ENCODE results near the gene DNM2.
"Not testable (repeated sequence)": the region's sequence is repeated elsewhere in the genome, so short reads cannot be mapped to it uniquely, and the experiment has no call there.

DNM2 gene

DNA sequence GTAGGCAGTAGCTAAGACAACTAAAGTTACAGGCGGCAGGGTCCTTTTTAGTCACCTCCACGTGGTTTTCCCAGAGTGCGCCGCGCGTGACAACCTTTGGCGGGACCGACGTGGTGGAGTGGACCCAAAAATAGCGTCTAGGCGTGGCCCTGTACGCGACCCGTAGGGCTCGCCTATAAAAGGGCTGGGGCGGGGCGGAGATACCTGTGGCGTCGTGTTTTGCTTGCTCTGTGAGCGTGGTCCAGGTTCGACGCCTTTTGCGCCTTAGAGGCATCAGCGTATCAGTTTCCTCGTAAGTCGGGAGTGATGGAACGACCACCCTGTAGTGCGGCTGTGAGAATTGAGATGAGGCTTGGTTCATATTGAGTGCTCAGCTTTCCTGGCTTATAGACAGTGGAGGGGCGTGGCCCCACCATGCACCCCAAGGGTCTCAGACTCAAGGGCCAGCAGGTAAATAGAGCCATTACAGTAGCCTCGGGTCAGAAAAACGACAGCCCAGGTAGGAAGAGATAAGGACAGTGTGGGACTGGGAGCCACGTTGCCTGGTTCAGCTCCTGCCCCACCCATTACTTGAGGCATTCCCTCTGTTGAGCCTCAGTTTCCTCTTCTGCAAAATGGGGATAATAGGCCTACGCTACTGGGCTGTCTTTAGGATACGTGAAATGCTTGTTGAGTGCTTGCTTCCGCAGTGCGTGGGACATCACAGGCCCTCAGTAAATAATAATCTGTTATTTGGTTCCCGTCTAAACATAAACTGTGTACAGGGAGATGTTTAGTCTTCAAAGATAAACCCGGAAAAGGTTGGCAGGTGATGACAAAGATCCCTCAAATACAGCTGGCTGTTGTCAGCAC lies 118.8 kb downstream of the DNM2 start:
- H3K4me3 ChIP-seq (ENCODE audit: control insufficient read depth, low read depth, low read length) = peak overlapping the region; percentile 84
- TF ChIP-seq, protein P1, sequence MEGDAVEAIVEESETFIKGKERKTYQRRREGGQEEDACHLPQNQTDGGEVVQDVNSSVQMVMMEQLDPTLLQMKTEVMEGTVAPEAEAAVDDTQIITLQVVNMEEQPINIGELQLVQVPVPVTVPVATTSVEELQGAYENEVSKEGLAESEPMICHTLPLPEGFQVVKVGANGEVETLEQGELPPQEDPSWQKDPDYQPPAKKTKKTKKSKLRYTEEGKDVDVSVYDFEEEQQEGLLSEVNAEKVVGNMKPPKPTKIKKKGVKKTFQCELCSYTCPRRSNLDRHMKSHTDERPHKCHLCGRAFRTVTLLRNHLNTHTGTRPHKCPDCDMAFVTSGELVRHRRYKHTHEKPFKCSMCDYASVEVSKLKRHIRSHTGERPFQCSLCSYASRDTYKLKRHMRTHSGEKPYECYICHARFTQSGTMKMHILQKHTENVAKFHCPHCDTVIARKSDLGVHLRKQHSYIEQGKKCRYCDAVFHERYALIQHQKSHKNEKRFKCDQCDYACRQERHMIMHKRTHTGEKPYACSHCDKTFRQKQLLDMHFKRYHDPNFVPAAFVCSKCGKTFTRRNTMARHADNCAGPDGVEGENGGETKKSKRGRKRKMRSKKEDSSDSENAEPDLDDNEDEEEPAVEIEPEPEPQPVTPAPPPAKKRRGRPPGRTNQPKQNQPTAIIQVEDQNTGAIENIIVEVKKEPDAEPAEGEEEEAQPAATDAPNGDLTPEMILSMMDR (IDR thresholded peaks at IDR 0.05; ENCODE audit: control insufficient read depth, insufficient read depth, low read depth, low read length, missing control alignments) = no peak
- no peak for DNase-seq (ENCODE audit: low read depth)

DNA sequence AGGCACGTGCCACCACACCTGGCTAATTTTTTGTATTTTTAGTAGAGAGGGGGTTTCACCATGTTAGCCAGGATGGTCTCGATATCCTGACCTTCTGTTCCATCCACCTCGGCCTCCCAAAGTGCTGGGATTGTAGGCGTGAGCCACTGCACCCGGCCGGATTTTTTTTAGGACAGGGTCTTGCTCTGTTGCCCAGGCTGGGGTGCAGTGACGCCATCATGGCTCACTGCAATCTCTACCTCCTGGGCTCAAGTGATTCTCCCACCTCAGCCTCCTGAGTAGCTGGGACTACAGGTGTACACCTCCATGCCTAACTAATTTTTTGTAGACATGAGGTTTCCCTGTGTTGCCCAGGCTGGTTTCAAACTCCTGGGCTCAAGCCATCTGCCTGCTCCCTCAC lies 119.8 kb downstream of the DNM2 start:
- DNase-seq (ENCODE audit: low read depth); H3K4me3 ChIP-seq (ENCODE audit: control insufficient read depth, low read depth, low read length): not testable (repeated sequence)

DNA sequence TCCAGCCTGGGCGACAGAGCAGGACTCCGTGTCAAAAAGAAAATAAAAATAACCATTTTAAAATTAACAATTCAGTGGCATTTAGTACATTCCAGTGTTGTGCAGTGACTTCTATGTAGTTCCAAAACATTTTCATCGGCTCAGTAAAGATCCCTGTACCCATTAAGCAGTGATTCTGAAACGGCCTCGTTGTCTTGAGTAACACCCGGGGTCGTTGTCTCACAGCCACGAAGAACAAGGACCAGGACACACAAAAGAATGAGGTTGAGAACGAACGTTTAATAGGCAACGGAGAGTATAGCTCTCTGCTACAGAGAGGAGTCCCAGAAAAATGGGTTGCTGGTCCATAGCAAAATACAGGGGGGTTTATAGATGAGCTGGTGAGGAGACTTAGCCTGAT lies 120.5 kb downstream of the DNM2 start:
- TF ChIP-seq, protein P1 (IDR thresholded peaks at IDR 0.05; ENCODE audit: control insufficient read depth, insufficient read depth, low read depth, low read length, missing control alignments) = no peak
- H3K4me3 ChIP-seq (ENCODE audit: control insufficient read depth, low read depth, low read length) = no peak overlapping the region
- no peak for DNase-seq (ENCODE audit: low read depth)

DNA sequence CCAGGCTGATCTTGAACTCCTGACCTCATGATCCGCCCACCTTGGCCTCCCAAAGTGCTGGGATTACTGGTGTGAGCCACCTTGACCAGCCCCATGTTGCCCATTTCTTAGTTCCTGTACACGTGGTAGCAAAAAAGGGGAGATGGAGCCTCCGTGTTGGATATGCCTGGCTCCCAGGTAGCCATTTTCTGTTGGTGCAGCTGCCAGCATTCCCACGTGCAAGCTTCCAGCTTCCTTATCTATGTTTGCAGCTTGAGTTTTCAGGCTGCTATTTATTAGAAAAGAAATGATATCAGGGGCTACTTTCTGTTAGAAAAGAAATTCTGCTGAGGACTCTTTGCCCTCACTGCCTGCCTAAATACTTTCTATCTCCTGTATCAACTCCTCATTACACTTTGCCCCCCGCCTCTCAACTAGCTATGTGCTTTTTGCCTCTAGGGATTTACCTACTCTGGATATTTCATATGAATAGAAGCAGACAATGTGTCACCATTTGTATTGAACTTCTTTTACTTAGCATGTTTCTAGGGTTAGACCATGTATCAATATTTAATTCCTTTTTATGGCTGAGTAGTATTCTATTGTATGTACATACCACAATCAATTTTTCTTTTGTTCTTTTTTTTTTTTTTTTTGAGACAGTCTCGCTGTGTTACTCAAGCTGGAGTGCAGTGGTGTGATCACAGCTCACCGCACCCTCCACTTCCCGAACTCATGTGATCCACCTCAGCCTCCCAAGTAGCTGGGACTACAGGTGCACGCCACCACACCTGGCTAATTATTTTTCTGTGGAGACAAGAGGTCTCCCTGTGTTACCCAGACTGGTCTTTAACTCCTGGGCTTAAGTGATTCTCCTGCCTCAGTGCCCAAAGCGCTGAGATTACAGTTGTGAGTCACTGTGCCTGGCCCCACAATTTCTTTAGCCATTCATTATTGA lies 121.5 kb downstream of the DNM2 start:
- H3K4me3 ChIP-seq (ENCODE audit: control insufficient read depth, low read depth, low read length) = no peak overlapping the region
- DNase-seq (ENCODE audit: low read depth) = no peak
- TF ChIP-seq, protein P1 (IDR thresholded peaks at IDR 0.05; ENCODE audit: control insufficient read depth, insufficient read depth, low read depth, low read length, missing control alignments) = no peak

DNA sequence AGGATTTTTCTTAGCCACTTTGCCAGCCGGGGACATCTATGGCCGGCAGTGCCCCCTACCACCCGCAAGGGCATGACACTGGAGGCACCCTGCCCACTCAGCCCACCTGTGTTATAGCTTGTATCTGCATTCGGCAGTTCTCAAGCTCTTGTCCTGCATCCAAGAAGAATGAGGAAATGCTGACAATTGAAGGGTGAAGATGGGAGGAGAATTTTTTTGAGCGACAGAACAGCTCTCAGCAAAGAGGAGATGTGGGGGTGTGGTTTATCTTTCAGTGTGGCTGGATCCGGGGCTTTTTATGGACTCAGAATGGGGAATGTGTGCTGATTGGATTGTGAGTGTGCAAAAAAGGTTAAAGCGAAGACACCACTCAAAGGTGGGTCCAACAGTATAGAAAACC lies 124.9 kb downstream of the DNM2 start:
- DNase-seq (ENCODE audit: low read depth) = no peak
- TF ChIP-seq, protein P1 (IDR thresholded peaks at IDR 0.05; ENCODE audit: control insufficient read depth, insufficient read depth, low read depth, low read length, missing control alignments) = no peak
- H3K4me3 ChIP-seq (ENCODE audit: control insufficient read depth, low read depth, low read length) = no peak overlapping the region

DNA sequence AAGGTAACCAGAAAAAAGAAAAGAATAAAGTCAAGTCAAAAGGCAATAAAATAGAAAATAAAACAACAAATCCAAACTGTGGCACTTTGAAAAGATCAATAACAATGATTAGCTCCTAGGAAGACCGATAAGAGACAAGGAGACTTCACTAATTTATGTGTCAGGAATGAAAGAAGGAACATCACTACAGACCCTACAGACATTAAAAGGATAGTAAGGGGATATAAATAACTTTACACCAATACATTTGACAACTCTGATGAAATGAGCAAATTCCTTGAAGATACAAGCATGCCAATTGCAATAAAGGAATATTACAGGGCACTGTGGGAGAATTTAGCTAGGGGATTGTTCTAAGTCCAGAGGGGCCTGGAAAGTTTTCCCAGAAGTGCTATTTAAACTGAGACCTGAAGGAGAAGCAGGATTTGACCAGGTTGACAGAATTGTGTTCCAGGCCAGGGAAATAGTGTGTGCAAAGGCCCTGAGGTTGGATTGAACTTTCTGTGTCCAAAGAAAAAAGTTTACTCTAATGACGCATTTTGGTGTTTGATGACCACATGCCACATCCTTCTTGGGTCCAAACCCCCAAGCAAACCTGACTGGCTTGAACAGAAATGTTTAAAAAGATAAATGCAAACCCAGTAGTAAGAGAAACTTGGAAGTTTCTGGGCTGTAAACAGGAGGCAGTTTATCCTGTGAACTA lies 128.8 kb downstream of the DNM2 start:
- no peak for DNase-seq (ENCODE audit: low read depth)

More for the DNA sequence above, 128.8 kb downstream of the DNM2 start:
- H3K4me3 ChIP-seq (ENCODE audit: control insufficient read depth, low read depth, low read length) = no peak overlapping the region
- TF ChIP-seq, protein P1 (IDR thresholded peaks at IDR 0.05; ENCODE audit: control insufficient read depth, insufficient read depth, low read depth, low read length, missing control alignments) = no peak
